ENCODE measurements around the gene FAM43A.

The FAM43A gene

DNA sequence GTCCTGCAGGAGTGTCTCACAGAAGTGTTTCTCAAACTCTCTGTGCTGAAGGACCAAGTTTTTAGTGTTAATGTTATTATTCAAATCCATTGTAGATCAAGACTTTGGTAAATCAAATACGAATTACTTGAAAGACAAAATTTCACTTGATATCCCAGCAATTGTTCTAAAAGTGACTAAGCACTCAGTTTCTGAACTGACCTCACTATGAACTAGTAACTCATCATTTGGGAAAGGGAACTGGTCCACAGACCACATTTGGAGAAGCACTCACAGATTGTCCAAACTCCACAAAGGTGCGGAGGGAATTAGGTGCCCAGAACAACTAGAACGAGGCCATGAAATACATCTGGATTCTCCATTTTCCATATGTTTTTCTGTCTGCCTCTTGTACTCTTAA is 25.6 kb downstream of the FAM43A start:
- no peak for TF ChIP-seq FOXP2 (optimal IDR thresholded peaks at IDR 0.05; ENCODE audit: borderline replicate concordance, extremely low read depth, extremely low read length, insufficient read depth)
- no peak for TF ChIP-seq POLR2AphosphoS5 (IDR thresholded peaks at IDR 0.05; ENCODE audit: low read depth, low read length)
- TF ChIP-seq SIN3A (IDR thresholded peaks at IDR 0.05; ENCODE audit: borderline replicate concordance, insufficient read depth, low read length) = no peak
- no peak for TF ChIP-seq TAF1 (IDR thresholded peaks at IDR 0.05; ENCODE audit: borderline replicate concordance, insufficient read depth, low read length)
- no peak for TF ChIP-seq REST (IDR thresholded peaks at IDR 0.05; ENCODE audit: insufficient read depth in 1 of 2, low read depth in 2 of 2, low read length in 2 of 2)

GRCh38 chr3:194711913-194712312 is 26.2 kb downstream of the FAM43A start:
- no peak for TF ChIP-seq POLR2AphosphoS5 (IDR thresholded peaks at IDR 0.05; ENCODE audit: low read depth, low read length)
- no peak for TF ChIP-seq REST (IDR thresholded peaks at IDR 0.05; ENCODE audit: insufficient read depth in 1 of 2, low read depth in 2 of 2, low read length in 2 of 2)
- TF ChIP-seq SIN3A (IDR thresholded peaks at IDR 0.05; ENCODE audit: borderline replicate concordance, insufficient read depth, low read length) = no peak
- TF ChIP-seq FOXP2 (optimal IDR thresholded peaks at IDR 0.05; ENCODE audit: borderline replicate concordance, extremely low read depth, extremely low read length, insufficient read depth) = no peak
- no peak for TF ChIP-seq TAF1 (IDR thresholded peaks at IDR 0.05; ENCODE audit: borderline replicate concordance, insufficient read depth, low read length)

- no peak for TF ChIP-seq REST (IDR thresholded peaks at IDR 0.05; ENCODE audit: insufficient read depth in 1 of 2, low read depth in 2 of 2, low read length in 2 of 2)
- no peak for TF ChIP-seq TAF1 (IDR thresholded peaks at IDR 0.05; ENCODE audit: borderline replicate concordance, insufficient read depth, low read length)
- no peak for TF ChIP-seq SIN3A (IDR thresholded peaks at IDR 0.05; ENCODE audit: borderline replicate concordance, insufficient read depth, low read length)
- no peak for TF ChIP-seq POLR2AphosphoS5 (IDR thresholded peaks at IDR 0.05; ENCODE audit: low read depth, low read length)
- no peak for TF ChIP-seq FOXP2 (optimal IDR thresholded peaks at IDR 0.05; ENCODE audit: borderline replicate concordance, extremely low read depth, extremely low read length, insufficient read depth)
Measured at GRCh38 chr3:194713299-194714136, 27.8 kb downstream of the FAM43A start.

- TF ChIP-seq SIN3A (IDR thresholded peaks at IDR 0.05; ENCODE audit: borderline replicate concordance, insufficient read depth, low read length) (no peak), REST (IDR thresholded peaks at IDR 0.05; ENCODE audit: insufficient read depth in 1 of 2, low read depth in 2 of 2, low read length in 2 of 2) (no peak)
Measured at GRCh38 chr3:194714137-194714455, 28.4 kb downstream of the FAM43A start.

GRCh38 chr3:194714564-194714963 is 28.9 kb downstream of the FAM43A start:
- TF ChIP-seq REST (IDR thresholded peaks at IDR 0.05; ENCODE audit: insufficient read depth in 1 of 2, low read depth in 2 of 2, low read length in 2 of 2) (no peak), TAF1 (IDR thresholded peaks at IDR 0.05; ENCODE audit: borderline replicate concordance, insufficient read depth, low read length) (no peak), SIN3A (IDR thresholded peaks at IDR 0.05; ENCODE audit: borderline replicate concordance, insufficient read depth, low read length) (no peak), POLR2AphosphoS5 (IDR thresholded peaks at IDR 0.05; ENCODE audit: low read depth, low read length) (no peak), FOXP2 (optimal IDR thresholded peaks at IDR 0.05; ENCODE audit: borderline replicate concordance, extremely low read depth, extremely low read length, insufficient read depth) (no peak)

All from PFSK-1 (cell line).